Measurements from ENCODE around the gene SYNGR4.

DNA sequence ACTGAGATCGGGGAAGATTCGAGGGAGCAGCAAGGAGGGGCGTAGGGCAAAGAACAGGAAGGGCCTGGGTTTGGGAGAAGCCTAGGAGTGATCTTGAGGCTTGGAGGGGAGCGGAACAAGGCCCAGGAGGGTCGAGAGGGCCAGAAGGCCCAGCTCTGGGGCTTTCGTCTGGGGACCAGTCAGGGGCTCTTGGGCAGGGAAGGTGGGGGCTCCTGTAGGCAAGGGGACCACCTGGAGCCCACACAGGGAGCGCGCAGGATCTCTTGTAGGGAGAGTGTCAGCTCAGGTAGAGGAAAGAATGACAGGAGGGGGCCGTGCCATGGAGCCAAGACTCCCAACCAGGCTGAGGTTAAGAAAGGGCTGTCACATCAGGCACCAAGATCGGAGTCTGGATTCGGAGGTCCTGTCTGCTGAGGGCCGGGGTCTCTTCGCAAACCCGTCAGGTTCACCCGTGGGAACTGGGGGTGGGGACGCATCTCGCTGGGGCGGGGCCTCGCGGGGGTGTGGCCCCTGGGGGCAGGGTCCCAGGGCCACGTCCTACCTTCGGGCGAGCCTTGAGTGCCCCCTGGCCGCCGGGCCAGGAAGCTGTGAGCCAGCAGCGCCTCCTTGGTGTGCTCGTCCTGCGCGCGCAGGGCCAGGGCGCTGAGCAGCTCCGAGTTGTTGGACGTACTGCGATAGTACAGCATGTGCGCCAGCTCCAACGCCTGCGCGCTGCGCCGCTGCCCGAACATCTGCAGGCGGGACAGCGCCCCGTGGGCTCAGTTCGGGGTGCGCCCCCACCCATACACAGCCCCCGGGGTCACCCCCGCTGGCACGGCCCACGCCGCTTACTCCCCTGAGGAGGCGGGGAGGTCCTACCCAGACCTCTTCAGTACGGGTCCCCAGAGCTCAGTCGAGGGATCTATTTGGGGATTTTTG lies 30.4 kb upstream of the SYNGR4 start:
- TF ChIP-seq, protein P1, sequence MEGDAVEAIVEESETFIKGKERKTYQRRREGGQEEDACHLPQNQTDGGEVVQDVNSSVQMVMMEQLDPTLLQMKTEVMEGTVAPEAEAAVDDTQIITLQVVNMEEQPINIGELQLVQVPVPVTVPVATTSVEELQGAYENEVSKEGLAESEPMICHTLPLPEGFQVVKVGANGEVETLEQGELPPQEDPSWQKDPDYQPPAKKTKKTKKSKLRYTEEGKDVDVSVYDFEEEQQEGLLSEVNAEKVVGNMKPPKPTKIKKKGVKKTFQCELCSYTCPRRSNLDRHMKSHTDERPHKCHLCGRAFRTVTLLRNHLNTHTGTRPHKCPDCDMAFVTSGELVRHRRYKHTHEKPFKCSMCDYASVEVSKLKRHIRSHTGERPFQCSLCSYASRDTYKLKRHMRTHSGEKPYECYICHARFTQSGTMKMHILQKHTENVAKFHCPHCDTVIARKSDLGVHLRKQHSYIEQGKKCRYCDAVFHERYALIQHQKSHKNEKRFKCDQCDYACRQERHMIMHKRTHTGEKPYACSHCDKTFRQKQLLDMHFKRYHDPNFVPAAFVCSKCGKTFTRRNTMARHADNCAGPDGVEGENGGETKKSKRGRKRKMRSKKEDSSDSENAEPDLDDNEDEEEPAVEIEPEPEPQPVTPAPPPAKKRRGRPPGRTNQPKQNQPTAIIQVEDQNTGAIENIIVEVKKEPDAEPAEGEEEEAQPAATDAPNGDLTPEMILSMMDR (IDR thresholded peaks at IDR 0.05) = peak; percentile 29; the same call in 1 of the 2 replicates
- no peak for TF ChIP-seq ATF2 (CRISPR knock-in tag; IDR thresholded peaks at IDR 0.05; ENCODE audit: borderline replicate concordance, low read depth)
- TF ChIP-seq CREM (CRISPR knock-in tag; IDR thresholded peaks at IDR 0.05) = no peak
- TF ChIP-seq JUN (CRISPR knock-in tag; IDR thresholded peaks at IDR 0.05) = no peak
- TF ChIP-seq, protein P2, sequence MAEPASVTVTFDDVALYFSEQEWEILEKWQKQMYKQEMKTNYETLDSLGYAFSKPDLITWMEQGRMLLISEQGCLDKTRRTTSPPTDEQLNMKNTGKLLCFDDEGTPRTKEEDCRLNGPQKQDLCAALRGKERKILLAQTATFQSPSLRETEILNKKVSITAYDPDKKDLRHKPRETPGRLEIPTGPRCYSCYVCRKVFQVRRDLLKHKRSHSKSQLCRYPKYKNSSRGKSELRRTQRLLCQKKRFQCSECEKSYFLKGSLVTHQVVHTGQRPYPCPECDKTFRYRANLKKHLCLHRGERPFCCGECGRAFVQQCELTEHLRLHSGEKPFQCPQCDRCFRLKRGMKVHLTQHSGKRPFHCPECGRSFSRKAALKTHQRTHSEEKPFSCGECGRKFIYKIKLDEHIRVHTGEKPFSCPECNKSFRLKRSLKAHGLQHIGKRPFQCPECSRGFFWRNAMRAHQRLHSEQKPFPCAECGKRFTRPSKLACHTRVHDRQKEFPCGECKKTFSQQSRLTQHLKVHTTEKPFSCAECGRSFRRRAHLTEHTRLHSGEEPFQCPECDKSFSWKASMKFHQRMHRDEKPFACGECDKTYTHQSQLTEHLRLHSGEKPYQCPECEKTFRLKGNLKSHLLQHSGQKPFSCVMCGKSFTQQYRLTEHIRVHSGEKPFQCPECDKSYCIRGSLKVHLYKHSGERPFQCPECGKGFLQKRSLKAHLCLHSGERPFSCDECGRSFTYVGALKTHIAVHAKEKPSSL (CRISPR knock-in tag; conservative IDR thresholded peaks at IDR 0.05) = no peak
- no peak for TF ChIP-seq CREB1 (CRISPR knock-in tag; IDR thresholded peaks at IDR 0.05)
- TF ChIP-seq, protein P3, sequence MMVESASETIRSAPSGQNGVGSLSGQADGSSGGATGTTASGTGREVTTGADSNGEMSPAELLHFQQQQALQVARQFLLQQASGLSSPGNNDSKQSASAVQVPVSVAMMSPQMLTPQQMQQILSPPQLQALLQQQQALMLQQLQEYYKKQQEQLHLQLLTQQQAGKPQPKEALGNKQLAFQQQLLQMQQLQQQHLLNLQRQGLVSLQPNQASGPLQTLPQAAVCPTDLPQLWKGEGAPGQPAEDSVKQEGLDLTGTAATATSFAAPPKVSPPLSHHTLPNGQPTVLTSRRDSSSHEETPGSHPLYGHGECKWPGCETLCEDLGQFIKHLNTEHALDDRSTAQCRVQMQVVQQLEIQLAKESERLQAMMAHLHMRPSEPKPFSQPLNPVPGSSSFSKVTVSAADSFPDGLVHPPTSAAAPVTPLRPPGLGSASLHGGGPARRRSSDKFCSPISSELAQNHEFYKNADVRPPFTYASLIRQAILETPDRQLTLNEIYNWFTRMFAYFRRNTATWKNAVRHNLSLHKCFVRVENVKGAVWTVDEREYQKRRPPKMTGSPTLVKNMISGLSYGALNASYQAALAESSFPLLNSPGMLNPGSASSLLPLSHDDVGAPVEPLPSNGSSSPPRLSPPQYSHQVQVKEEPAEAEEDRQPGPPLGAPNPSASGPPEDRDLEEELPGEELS (CRISPR knock-in tag; IDR thresholded peaks at IDR 0.05) = no peak
- TF ChIP-seq AFF4 (CRISPR knock-in tag; IDR thresholded peaks at IDR 0.05; ENCODE audit: borderline replicate concordance) = no peak
- peak; percentile 53; the same call in 1 of the 2 replicates for TF ChIP-seq ARID4B (CRISPR knock-in tag; IDR thresholded peaks at IDR 0.05; ENCODE audit: borderline replicate concordance)

Data from WTC11 (cell line).